DMS53 treated with DMSO at 0.1 percent for 48 hours (cell line): ENCODE data around the gene SEC14L2.
"Not testable (repeated sequence)": the region's sequence is repeated elsewhere in the genome, so short reads cannot be mapped to it uniquely, and the experiment has no call there.

Experiments used
- DNase-seq: peaks from one replicate; lab custom pipeline; 2025; ENCODE audit not compliant: unreplicated experiment; lab: John Stamatoyannopoulos, UW

The SEC14L2 gene

GRCh38 chr22:30402028-30402765 is 5.4 kb downstream of the SEC14L2 start:
- no peak for DNase-seq

- not testable (repeated sequence) for DNase-seq
Observed at GRCh38 chr22:30402766-30403104, 5.9 kb downstream of the SEC14L2 start.

- DNase-seq: no peak
Observed at GRCh38 chr22:30404307-30404706, 7.5 kb downstream of the SEC14L2 start.

- DNase-seq: no peak
Observed at GRCh38 chr22:30405731-30406130, 8.9 kb downstream of the SEC14L2 start.

GRCh38 chr22:30406400-30406799 is 9.6 kb downstream of the SEC14L2 start:
- no peak for DNase-seq

- no peak for DNase-seq
Observed at GRCh38 chr22:30408388-30409102, 11.7 kb downstream of the SEC14L2 start.

GRCh38 chr22:30411780-30412179 is 15.0 kb downstream of the SEC14L2 start:
- no peak for DNase-seq

GRCh38 chr22:30413001-30413400 is 16.2 kb downstream of the SEC14L2 start:
- DNase-seq: no peak

- no peak for DNase-seq
Observed at GRCh38 chr22:30413745-30414524, 17.1 kb downstream of the SEC14L2 start.

- DNase-seq: no peak
Observed at GRCh38 chr22:30414525-30415047, 17.8 kb downstream of the SEC14L2 start.

GRCh38 chr22:30416403-30416802 is 19.6 kb downstream of the SEC14L2 start:
- no peak for DNase-seq

GRCh38 chr22:30416837-30417236 is 20.0 kb downstream of the SEC14L2 start:
- no peak for DNase-seq

- DNase-seq: no peak
Observed at GRCh38 chr22:30420347-30421125, 23.7 kb downstream of the SEC14L2 start.

- DNase-seq: no peak
Observed at GRCh38 chr22:30421695-30422480, 25.1 kb downstream of the SEC14L2 start.

- DNase-seq: peak; percentile 1
Observed at GRCh38 chr22:30422481-30423300, 25.9 kb downstream of the SEC14L2 start.

- DNase-seq: peak; percentile 3
Observed at GRCh38 chr22:30423301-30423958, 26.6 kb downstream of the SEC14L2 start.

- peak; percentile 85 for DNase-seq
Observed at GRCh38 chr22:30423959-30424533, 27.2 kb downstream of the SEC14L2 start.
